HTERT RPE-1 (cell line): Measurements from ENCODE around the gene CALHM3.

Experiments
- in situ Hi-C: fragments of 300-500 bp; cut with MboI; formaldehyde crosslinking; loops from 4 replicates; pipeline ENCODE4 v1.14.3; 2020; ENCODE audit warnings: low sequenced_read_pairs

Gene CALHM3

DNA sequence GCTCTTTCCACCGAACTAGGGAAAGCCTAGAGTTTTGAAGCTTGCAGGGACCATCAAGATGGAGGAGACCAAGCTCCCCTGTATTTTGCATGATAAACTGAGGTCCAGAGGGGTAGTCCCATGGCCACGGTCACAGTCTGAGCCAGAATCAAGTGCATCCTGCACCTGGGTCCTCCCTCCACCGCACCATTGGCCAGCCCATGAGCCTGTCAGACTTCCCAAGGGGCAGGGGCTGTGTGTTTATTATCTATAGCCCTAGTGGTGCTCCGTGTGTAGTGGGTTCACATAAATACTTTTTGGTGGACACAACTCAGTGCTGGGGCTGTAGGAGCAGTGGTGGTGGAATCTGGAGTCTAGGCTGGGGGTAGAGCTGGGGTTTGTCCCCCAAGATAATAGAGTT, 3.6 kb downstream of the CALHM3 start:
- in situ Hi-C loops: no loop called here

- in situ Hi-C loops: no loop called here
These were observed 5.0 kb downstream of the CALHM3 start for GRCh38 chr10:103474077-103474476.

DNA sequence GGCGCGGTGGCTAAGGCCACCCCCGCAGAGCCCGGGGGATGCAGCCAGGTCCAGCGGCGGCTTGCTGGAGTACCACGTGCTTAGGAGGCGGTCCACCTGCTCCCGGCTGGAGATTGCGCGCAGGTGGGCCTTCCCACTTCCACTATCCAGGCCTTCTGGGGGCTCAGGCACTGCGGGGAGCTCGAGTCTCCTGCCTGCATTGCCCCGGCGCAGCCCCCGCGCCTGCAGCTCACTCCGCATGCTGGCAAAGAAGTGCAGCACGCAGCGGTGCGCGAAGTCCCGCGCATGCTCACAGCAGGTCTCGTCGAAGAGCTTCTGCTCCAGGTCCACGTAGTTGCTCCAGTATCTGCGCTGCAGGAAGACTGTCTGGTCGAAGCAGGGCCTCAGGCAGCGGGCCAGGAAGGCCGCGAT, 5.8 kb downstream of the CALHM3 start:
- in situ Hi-C loops: no loop called here

DNA sequence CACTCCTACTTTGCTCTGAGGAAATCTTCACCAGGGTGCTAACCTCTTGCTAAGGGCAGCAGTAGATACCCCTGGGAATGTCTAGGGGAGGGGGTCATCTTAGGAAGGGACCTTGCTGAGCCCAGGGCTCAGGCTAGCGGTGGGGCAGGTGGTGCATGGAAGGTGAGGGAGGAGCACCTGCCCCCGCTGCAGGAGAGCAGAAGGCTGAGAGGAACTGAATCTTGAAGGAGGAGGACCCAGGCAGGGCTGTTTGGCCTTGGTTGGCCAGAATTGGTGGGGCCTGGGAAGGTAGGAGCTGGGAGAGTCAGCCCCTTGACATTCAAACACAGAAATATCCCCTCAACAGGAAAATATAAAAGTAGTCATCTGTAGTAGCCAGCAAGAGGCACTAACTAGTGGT, 7.0 kb downstream of the CALHM3 start:
- in situ Hi-C loops: no loop called here

- in situ Hi-C loops: no loop called here
These were observed 8.0 kb downstream of the CALHM3 start for GRCh38 chr10:103470761-103471653.

DNA sequence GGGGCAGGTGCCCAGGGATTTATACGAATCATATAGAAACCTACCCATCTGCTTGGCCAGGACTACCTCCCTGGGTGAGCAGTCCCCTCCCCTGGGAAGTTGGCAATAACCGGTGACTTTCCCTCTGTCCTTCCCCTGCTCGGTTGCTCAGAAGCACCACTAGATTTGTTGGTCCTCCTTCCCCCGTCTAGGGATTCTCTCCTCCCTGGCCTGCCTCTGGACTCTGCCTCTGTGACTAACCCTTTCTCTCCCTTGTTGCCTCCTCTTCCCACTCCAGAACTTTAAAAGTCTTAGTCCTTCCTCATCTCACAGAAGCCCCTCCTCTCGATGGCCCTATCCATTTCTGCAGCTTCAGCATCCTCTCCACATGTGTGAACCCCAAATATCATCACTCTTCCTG, 9.8 kb downstream of the CALHM3 start:
- in situ Hi-C loops: no loop called here

GRCh38 chr10:103467406-103467805, 11.6 kb downstream of the CALHM3 start:
- in situ Hi-C loops: no loop called here

DNA sequence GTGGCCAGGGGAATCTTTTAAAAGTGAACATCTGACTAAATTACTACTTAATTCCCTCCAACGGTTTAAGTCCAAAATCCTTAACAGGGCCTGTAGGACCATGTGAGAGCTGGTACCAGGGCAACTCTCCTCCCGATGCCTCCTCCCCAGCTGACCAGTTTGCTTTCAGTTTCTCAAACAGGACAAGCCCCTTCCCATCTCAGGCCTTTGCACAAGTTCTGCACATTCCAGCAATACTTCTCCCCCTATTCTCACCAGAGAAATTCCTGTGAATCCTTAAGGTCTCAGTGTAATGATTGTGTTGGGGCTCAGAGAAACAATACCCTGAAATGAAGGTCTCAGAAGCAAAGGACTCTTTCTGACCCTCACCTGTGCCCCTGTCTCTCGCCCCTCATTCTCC, 12.3 kb downstream of the CALHM3 start:
- in situ Hi-C loops: no loop called here

DNA sequence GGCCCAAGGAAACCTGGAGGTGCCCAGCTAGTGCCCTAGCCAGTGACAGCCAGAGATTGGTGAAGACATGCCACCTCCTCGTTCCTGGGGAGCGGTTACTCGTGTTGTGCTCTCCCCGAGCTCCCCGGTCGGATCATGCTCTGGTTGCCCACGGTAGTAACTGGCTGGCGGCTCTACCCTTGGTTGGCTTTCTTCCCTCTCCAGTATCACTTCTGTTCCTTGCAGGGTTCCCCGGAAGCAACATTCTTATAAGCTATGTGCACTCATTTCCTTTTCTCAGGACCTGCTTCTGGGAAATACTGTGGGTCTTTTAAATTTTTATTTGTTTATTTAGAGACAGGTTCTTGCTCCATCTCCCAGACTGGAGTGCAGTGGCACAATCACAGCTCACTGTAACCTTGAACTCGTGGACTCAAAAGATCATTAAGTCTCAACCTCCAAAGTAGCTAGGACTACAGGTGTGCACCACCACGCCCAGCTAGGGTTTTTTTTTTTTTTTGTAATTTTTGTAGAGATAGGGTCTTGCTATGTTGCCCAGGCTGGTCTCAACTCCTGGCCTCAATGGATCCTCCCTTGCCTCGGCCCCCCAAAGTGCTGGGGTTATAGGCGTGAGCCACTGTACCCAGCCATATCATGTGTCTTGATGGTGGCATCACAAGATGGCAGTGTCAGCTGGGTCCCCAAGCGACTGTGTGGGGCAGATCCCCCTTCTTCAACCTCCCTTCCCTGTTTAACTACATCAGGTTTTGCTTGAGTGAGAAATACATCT, 13.4 kb downstream of the CALHM3 start:
- in situ Hi-C loops: no loop called here

DNA sequence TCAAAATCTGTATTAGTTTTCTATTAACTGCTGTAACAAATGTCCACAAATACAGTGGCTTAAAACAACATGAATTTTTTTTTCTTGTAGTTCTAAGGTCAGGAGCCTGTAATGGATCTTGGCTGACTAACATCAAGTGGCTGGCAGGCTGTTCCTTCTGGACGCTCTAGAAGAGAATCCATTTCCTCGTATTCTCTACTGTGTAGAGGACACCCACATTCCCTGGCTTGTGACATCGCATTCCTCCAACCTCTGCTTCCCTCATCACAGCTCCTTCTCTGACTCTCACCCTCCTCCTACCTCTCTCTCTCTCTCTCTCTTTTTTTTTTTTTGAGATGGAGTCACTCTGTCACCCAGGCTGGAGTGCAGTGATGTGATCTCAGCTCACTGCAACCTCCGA, 15.5 kb downstream of the CALHM3 start:
- in situ Hi-C loops: no loop called here

DNA sequence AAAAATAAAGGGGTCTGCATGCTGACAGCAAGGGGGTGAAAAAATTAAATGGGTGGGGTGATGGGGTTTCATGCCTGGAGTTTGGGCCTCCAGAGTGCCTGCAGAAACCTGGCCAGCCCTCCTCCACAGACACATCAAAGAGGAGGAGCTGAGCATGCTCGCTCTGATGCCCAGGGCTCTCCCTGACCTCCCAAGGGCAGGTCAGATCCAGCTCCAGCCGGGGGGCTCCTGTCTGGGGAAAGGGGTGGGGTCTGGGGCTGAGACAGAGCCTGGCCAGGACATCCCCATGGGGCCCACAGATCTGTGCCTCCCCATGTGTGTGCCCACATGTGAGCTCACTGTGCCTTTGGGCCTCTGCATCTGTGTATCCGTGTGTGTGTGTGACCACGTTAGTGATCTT, 19.4 kb downstream of the CALHM3 start:
- in situ Hi-C loops: no loop called here

DNA sequence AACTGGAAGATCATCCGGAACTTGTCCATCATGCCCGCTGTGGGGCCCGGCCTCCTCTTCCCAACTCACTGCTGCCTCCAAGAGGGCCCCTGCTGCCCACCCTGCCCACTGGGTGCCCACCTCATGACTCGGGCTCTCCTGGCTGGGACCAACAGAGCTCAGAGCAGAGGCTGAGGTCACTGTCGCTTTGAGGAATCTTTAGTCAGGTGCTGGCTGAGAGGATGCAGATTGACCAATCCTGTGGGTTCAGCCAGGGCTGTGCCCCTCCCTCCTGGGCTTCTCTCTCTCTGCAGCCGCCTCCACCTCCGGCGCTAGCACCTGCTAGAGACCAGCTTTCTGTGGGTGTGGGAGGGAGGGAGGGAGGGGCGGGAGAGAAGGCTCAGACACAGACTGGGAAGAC, 20.3 kb downstream of the CALHM3 start, which contains the start of gene CALHM1:
CALHM1 (minus strand) TSS at position 181 of the 400 bp plus-strand sequence; CDS start at position 32, 149 bp downstream.
- in situ Hi-C loops: no loop called here

DNA sequence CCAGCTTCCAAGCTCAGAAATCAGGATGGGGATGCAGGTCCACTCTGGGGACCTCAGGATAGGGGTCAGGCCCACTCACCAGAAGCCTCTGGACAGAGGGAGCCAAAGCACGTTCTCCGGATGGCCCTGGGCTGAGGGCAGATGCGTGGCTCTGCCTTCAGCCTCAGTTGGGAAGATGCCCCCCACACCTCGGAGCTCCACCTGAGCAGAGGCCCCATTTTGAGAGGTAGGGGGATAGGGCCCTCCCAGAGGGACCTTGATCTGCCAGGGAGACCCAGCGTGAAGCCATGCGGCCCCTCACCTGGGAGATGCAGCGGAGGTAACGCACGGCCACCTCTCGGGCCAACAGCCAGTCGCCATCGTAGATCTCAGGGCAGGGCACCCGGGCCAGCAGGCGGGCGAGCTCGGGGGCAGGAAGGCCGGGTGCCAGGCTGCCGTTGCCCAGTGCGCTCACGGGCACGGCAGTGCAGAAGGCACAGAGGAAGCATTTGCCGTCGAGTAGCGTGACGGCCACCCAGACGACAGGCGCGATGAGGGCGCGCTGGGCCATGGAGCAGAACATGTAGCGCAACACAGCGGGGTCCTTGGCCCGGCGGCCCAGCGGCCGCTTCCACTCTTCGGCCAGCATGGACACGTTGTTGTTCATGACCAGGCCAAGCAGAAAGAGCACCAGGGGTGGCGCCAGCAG, 21.0 kb downstream of the CALHM3 start:
- in situ Hi-C loops: no loop called here

GRCh38 chr10:103457176-103457712, 21.8 kb downstream of the CALHM3 start:
- in situ Hi-C loops: no loop called here

- in situ Hi-C loops: no loop called here
These were observed 22.9 kb downstream of the CALHM3 start for GRCh38 chr10:103456074-103456660.

DNA sequence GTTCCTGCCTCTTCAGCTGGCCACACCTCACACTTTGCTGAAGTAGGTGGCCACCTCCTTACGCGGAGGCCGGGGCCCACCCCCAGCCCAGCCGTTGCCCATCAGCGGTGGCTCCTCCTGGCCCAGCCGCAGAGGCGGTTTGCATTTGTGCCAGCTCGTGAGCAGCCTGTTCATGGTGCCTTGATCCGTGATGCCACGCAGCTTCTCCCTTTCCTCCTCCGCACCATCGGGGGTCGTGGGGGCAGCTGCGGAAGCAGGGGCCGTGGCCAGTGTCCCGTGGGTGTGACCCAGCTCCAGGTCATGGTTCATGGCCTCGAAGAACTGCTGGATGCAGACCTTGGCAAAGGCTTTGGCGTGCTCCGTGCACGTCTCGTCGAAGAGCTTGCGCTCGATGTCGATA, 23.8 kb downstream of the CALHM3 start:
- in situ Hi-C loops: no loop called here

DNA sequence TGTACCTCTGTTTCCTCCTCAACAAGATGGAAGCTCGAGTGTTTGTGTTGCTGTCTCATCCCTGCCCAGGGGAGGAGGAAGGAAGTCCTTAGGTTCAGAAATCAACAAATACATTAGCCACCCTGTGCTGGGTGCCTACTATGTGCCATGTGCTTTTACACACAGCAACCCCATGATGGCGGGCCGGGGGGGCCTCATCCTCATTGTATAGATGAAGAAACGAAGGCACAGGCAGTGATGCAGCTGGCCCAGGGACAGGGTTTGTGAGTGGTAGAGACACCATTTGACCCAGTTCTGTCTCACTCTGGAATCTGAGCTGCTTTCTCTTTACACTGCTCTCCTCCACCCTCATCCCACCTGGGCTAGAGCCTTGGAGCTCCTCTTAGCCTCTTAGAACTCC, 25.0 kb downstream of the CALHM3 start:
- in situ Hi-C loops: no loop called here

DNA sequence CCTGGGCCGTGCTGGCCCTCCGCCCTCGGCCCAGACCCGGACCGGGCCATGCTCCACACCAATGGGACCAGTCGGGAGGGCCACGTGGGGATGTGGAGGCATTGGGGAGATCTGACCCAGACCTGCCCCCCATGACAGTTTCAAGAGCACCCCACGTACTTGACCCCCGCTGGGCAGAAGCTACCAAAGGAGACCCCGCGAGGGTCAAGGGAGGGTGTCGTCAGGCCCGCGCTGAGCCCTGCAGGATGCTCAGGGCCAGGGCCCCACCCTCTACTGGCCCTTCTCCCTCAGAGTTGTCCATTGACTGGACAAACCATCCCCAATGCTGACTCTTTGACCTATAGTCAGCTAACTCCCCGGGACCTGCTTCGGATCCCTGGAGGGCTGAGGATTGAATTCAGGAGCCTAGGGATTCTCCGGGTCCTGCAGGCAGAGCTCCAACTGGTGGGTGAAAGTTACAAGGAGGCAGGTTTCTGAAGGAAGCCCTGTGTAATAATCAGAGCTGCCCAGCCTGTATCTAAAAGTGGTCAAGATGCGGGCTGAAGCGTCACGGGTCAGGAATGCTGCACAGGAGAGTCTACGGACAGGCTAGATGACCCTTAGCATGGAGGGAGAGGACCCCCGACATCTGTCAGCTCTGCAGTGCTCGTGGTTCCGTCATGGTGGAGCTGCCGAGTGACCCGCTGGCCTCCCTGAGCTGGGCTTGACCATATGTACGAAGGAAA, 26.4 kb downstream of the CALHM3 start:
- in situ Hi-C loops: no loop called here

GRCh38 chr10:103451831-103452505, 27.1 kb downstream of the CALHM3 start, which contains the start of gene CALHM2:
Gene CALHM2 (minus strand): TSS chr10:103452370. CDS start chr10:103449941, 2,429 bp downstream.
- in situ Hi-C loops: no loop called here
